ENCODE data around the gene PHOSPHO1. TPM values are rescaled to one million over a fixed set of nuclear protein-coding genes. Genes with fewer than 3 reads are reported as not detected.

PHOSPHO1 gene
- total and polyA plus RNA-seq, 2 of the 13 experiments (the other 11 are each of a cell fraction or from before 2014, with no cell fraction given) = not detected

DNA sequence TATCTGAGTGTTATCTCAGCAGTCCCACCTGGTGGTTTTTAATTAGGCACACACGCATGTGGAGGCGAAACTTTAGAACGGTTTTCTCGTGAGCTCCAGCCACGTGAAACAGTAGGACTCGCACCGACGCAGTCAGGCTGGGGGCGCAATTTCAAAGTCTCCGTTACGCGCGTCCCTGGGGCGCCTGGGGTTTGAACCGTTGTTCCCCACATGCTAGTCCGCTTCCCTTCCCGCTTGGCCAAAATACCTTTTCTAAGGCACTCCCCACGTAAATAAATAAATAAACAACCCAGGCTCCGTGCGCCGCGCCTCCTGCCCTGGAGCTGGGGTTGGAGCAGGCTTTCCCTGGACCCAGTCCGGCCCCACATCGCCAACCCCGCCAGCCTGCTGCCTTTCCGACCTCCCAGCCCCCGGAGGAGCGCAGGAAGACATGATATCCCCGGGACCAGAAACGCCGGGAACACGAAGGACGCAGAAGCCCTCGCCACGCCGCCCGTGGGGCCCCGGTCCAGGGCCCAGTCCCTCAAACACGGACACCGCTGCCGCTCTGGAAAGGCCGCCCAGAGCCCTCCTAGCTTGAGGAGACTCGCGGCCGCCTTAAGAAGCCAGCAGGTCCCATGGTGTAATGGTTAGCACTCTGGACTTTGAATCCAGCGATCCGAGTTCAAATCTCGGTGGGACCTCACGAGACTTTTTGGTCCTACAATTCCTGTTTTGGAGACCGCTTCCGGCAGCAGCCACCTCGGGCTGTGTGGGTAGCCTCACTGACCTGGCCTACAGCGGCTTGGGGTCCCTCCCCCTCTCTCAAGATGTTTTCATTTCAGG lies 38.5 kb downstream of the PHOSPHO1 start (continued):
- TF ChIP-seq, protein P1, sequence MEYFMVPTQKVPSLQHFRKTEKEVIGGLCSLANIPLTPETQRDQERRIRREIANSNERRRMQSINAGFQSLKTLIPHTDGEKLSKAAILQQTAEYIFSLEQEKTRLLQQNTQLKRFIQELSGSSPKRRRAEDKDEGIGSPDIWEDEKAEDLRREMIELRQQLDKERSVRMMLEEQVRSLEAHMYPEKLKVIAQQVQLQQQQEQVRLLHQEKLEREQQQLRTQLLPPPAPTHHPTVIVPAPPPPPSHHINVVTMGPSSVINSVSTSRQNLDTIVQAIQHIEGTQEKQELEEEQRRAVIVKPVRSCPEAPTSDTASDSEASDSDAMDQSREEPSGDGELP (IDR thresholded peaks at IDR 0.05; ENCODE audit: borderline replicate concordance, low read depth) = no peak; the same call in 1 of the 2 replicates
- TF ChIP-seq GTF3A (CRISPR knock-in tag; conservative IDR thresholded peaks at IDR 0.05) (peak; percentile 96), KDM3A (CRISPR knock-in tag; IDR thresholded peaks at IDR 0.05; ENCODE audit: low read depth) (peak; percentile 47), ZNF136 (CRISPR knock-in tag; IDR thresholded peaks at IDR 0.05; ENCODE audit: low read depth) (peak; percentile 81; the same call in 1 of the 2 replicates), ZNF230 (CRISPR knock-in tag; IDR thresholded peaks at IDR 0.05) (peak; percentile 63), ZNF484 (CRISPR knock-in tag; IDR thresholded peaks at IDR 0.05; ENCODE audit: borderline replicate concordance, low read depth) (no peak), ISL2 (CRISPR knock-in tag; IDR thresholded peaks at IDR 0.05) (peak; percentile 80; the same call in 1 of the 2 replicates), NFYB (CRISPR knock-in tag; IDR thresholded peaks at IDR 0.05) (no peak; the same call in 1 of the 2 replicates), ZNF737 (CRISPR knock-in tag; IDR thresholded peaks at IDR 0.05; ENCODE audit: borderline replicate concordance) (no peak), SP140L (CRISPR knock-in tag; IDR thresholded peaks at IDR 0.05; ENCODE audit: borderline replicate concordance) (no peak), ZNF790 (CRISPR knock-in tag; IDR thresholded peaks at IDR 0.05; ENCODE audit: borderline replicate concordance) (peak; percentile 85; the same call in 1 of the 2 replicates), SIX4 (CRISPR knock-in tag; IDR thresholded peaks at IDR 0.05) (0 out of 2 replicates have a peak, but pooled peaks have one; percentile 51), RARG (CRISPR knock-in tag; IDR thresholded peaks at IDR 0.05; ENCODE audit: low read depth) (no peak; the same call in 1 of the 2 replicates)
- TF ChIP-seq, protein P2, sequence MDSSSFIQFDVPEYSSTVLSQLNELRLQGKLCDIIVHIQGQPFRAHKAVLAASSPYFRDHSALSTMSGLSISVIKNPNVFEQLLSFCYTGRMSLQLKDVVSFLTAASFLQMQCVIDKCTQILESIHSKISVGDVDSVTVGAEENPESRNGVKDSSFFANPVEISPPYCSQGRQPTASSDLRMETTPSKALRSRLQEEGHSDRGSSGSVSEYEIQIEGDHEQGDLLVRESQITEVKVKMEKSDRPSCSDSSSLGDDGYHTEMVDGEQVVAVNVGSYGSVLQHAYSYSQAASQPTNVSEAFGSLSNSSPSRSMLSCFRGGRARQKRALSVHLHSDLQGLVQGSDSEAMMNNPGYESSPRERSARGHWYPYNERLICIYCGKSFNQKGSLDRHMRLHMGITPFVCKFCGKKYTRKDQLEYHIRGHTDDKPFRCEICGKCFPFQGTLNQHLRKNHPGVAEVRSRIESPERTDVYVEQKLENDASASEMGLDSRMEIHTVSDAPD (CRISPR knock-in tag; IDR thresholded peaks at IDR 0.05) = peak; percentile 89
- TF ChIP-seq, protein P3, sequence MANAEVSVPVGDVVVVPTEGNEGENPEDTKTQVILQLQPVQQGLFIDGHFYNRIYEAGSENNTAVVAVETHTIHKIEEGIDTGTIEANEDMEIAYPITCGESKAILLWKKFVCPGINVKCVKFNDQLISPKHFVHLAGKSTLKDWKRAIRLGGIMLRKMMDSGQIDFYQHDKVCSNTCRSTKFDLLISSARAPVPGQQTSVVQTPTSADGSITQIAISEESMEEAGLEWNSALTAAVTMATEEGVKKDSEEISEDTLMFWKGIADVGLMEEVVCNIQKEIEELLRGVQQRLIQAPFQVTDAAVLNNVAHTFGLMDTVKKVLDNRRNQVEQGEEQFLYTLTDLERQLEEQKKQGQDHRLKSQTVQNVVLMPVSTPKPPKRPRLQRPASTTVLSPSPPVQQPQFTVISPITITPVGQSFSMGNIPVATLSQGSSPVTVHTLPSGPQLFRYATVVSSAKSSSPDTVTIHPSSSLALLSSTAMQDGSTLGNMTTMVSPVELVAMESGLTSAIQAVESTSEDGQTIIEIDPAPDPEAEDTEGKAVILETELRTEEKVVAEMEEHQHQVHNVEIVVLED (CRISPR knock-in tag; IDR thresholded peaks at IDR 0.05; ENCODE audit: borderline replicate concordance) = peak; percentile 51
- TF ChIP-seq, protein P4, sequence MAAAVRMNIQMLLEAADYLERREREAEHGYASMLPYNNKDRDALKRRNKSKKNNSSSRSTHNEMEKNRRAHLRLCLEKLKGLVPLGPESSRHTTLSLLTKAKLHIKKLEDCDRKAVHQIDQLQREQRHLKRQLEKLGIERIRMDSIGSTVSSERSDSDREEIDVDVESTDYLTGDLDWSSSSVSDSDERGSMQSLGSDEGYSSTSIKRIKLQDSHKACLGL (CRISPR knock-in tag; IDR thresholded peaks at IDR 0.05) = peak; percentile 46; the same call in 1 of the 2 replicates
- TF ChIP-seq, protein P5, sequence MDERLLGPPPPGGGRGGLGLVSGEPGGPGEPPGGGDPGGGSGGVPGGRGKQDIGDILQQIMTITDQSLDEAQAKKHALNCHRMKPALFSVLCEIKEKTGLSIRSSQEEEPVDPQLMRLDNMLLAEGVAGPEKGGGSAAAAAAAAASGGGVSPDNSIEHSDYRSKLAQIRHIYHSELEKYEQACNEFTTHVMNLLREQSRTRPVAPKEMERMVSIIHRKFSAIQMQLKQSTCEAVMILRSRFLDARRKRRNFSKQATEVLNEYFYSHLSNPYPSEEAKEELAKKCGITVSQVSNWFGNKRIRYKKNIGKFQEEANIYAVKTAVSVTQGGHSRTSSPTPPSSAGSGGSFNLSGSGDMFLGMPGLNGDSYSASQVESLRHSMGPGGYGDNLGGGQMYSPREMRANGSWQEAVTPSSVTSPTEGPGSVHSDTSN (CRISPR knock-in tag; IDR thresholded peaks at IDR 0.05) = no peak
- TF ChIP-seq, protein P6, sequence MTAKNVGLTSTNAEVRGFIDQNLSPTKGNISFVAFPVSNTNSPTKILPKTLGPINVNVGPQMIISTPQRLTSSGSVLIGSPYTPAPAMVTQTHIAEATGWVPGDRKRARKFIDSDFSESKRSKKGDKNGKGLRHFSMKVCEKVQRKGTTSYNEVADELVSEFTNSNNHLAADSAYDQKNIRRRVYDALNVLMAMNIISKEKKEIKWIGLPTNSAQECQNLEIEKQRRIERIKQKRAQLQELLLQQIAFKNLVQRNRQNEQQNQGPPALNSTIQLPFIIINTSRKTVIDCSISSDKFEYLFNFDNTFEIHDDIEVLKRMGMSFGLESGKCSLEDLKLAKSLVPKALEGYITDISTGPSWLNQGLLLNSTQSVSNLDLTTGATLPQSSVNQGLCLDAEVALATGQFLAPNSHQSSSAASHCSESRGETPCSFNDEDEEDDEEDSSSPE (CRISPR knock-in tag; IDR thresholded peaks at IDR 0.05) = peak; percentile 97
- TF ChIP-seq, protein P7, sequence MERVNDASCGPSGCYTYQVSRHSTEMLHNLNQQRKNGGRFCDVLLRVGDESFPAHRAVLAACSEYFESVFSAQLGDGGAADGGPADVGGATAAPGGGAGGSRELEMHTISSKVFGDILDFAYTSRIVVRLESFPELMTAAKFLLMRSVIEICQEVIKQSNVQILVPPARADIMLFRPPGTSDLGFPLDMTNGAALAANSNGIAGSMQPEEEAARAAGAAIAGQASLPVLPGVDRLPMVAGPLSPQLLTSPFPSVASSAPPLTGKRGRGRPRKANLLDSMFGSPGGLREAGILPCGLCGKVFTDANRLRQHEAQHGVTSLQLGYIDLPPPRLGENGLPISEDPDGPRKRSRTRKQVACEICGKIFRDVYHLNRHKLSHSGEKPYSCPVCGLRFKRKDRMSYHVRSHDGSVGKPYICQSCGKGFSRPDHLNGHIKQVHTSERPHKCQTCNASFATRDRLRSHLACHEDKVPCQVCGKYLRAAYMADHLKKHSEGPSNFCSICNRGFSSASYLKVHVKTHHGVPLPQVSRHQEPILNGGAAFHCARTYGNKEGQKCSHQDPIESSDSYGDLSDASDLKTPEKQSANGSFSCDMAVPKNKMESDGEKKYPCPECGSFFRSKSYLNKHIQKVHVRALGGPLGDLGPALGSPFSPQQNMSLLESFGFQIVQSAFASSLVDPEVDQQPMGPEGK (CRISPR knock-in tag; IDR thresholded peaks at IDR 0.05) = peak; percentile 80
